ENCODE data around the gene PTPRA. TPM values are rescaled to one million over a fixed set of nuclear protein-coding genes. Genes with fewer than 3 reads are reported as not detected.

The PTPRA gene
- total RNA-seq, 1 donor from 2014 or later: 59.9 TPM

GRCh38 chr20:3081641-3082040, 208.4 kb downstream of the PTPRA start:
- TF ChIP-seq CTCF (IDR thresholded peaks at IDR 0.05; ENCODE audit: unreplicated experiment): no peak
- H3K4me1 Mint-ChIP-seq (ENCODE audit: unreplicated experiment): no peaks in the 10 kb centered on the region
- H3K9me3 Mint-ChIP-seq (ENCODE audit: unreplicated experiment): no peaks in the 10 kb centered on the region
- no peak for DNase-seq (ENCODE audit: low spot score)
- H3K27me3 Mint-ChIP-seq (ENCODE audit: unreplicated experiment): peaks cover 15% of the 10 kb centered on the region
- no peaks in the 10 kb centered on the region for H3K36me3 Mint-ChIP-seq (ENCODE audit: low read depth, unreplicated experiment)
- H3K27ac Mint-ChIP-seq (ENCODE audit: unreplicated experiment): no peak overlapping the region
- H3K4me3 Mint-ChIP-seq (ENCODE audit: unreplicated experiment): no peak overlapping the region

- TF ChIP-seq CTCF (IDR thresholded peaks at IDR 0.05; ENCODE audit: unreplicated experiment): no peak
- no peak for DNase-seq (ENCODE audit: low spot score)
- H3K4me1 Mint-ChIP-seq (ENCODE audit: unreplicated experiment): no peaks in the 10 kb centered on the region
- H3K36me3 Mint-ChIP-seq (ENCODE audit: low read depth, unreplicated experiment): no peaks in the 10 kb centered on the region
- no peak overlapping the region for H3K4me3 Mint-ChIP-seq (ENCODE audit: unreplicated experiment)
- peaks cover 15% of the 10 kb centered on the region for H3K27me3 Mint-ChIP-seq (ENCODE audit: unreplicated experiment)
- no peak overlapping the region for H3K27ac Mint-ChIP-seq (ENCODE audit: unreplicated experiment)
- H3K9me3 Mint-ChIP-seq (ENCODE audit: unreplicated experiment): no peaks in the 10 kb centered on the region
Observed at GRCh38 chr20:3082306-3082951, 209.1 kb downstream of the PTPRA start.

- no peaks in the 10 kb centered on the region for H3K36me3 Mint-ChIP-seq (ENCODE audit: low read depth, unreplicated experiment)
- DNase-seq (ENCODE audit: low spot score): no peak
- H3K27me3 Mint-ChIP-seq (ENCODE audit: unreplicated experiment): peaks cover 15% of the 10 kb centered on the region
Observed at GRCh38 chr20:3082955-3083952, 210.0 kb downstream of the PTPRA start.

GRCh38 chr20:3084283-3084985, 211.2 kb downstream of the PTPRA start, which contains the start of gene AVP:
TSS of gene AVP (minus strand) at chr20:3084724. CDS start at chr20:3084674, 50 bp downstream.
- Mint-ChIP-seq H3K4me1 (ENCODE audit: unreplicated experiment) (no peaks in the 10 kb centered on the region), H3K27ac (ENCODE audit: unreplicated experiment) (no peak within 1 kb of the TSS), H3K36me3 (ENCODE audit: low read depth, unreplicated experiment) (no peaks in the 10 kb centered on the region), H3K27me3 (ENCODE audit: unreplicated experiment) (peaks cover 15% of the 10 kb centered on the region), H3K9me3 (ENCODE audit: unreplicated experiment) (no peaks in the 10 kb centered on the region), H3K4me3 (ENCODE audit: unreplicated experiment) (no peak within 1 kb of the TSS)
- no peak for DNase-seq (ENCODE audit: low spot score)
- no peak for TF ChIP-seq CTCF (IDR thresholded peaks at IDR 0.05; ENCODE audit: unreplicated experiment)

More at GRCh38 chr20:3082955-3083952, 210.0 kb downstream of the PTPRA start:
- TF ChIP-seq CTCF (IDR thresholded peaks at IDR 0.05; ENCODE audit: unreplicated experiment): no peak
- H3K4me1 Mint-ChIP-seq (ENCODE audit: unreplicated experiment): no peaks in the 10 kb centered on the region
- no peak overlapping the region for H3K27ac Mint-ChIP-seq (ENCODE audit: unreplicated experiment)
- H3K4me3 Mint-ChIP-seq (ENCODE audit: unreplicated experiment): no peak overlapping the region
- H3K9me3 Mint-ChIP-seq (ENCODE audit: unreplicated experiment): no peaks in the 10 kb centered on the region
